Esophagus squamous epithelium (tissue), 5 donors: Measurements from ENCODE around the gene RBP3. TPM values are rescaled to one million over a fixed set of nuclear protein-coding genes. Genes with fewer than 3 reads are reported as not detected.
A peak's percentile ranks its signal among the peaks of the same experiment; 100 is the strongest.

Experiments
- DNase-seq: peaks from one replicate; lab custom pipeline; 2025; lab: John Stamatoyannopoulos, UW
- H3K27ac ChIP-seq, 4 donors: fragments of 200-600 bp; sonication (generic); one replicate each; pipeline ENCODE4 v1.5.1; 2016 to 2019; ENCODE audit warnings: mild to moderate bottlenecking in 1 of 4
- H3K27me3 ChIP-seq, 4 donors: fragments of 200-600 bp; sonication (generic); 1 replicate in 3 of 4; 2 replicates in 1 of 4; pipeline versions ENCODE4 v1.5.1 to v1.6.0; 2017 to 2021; ENCODE audit warnings: antibody characterized with exemption in 1 of 4
- H3K36me3 ChIP-seq, 3 donors: fragments of 200-600 bp; sonication (generic); one replicate each; pipeline ENCODE4 v1.5.1; 2016 to 2019
- H3K4me1 ChIP-seq, 3 donors: fragments of 200-600 bp; sonication (generic); one replicate each; pipeline ENCODE4 v1.5.1; 2017 to 2019
- H3K4me3 ChIP-seq, 4 donors: fragments of 200-600 bp; sonication (generic); 1 replicate in 3 of 4; 2 replicates in 1 of 4; pipeline ENCODE4 v1.5.1; 2016 to 2019; ENCODE audit warnings: mild to moderate bottlenecking in 2 of 4, moderate library complexity in 1 of 4
- H3K9me3 ChIP-seq, 3 donors: fragments of 200-600 bp; sonication (generic); one replicate each; pipeline ENCODE4 v1.5.1; 2016 to 2019
- POLR2A ChIP-seq, 4 donors: fragments of 450-650 bp; IDR thresholded peaks; one replicate each; pipeline ENCODE4 v1.6.1; 2017; ENCODE audit warnings: antibody characterized with exemption in 4 of 4, mild to moderate bottlenecking in 4 of 4, moderate library complexity in 3 of 4
- WGBS, 2 donors: methylation state at CpG; one replicate each; pipeline ENCODE4 v1.1.5; 2018; 5-methylcytosine and 5-hydroxymethylcytosine counted together
- intact Hi-C: fragments of 100-400 bp; cut with DNase I; formaldehyde crosslinking; loops from one replicate; pipeline ENCODE4 v1.15.0; 2022
- total RNA-seq, 4 donors: library from RNA; depleted of rRNA; stranded (reverse); fragments of >200 nt; gene quantifications; one replicate each; pipeline ENCODE4 v1.1.0, GENCODE V29; 2016
- TF ChIP-seq, protein P1 (sequence below), 6 experiments: fragments of 450-650 bp in 4 of 6; fragments of 200-600 bp in 2 of 6; sonication (generic) in 2 of 6; IDR thresholded peaks; one replicate each; pipeline ENCODE4 v1.5.1; 2016 to 2019; ENCODE audit warnings: antibody characterized with exemption in 6 of 6, mild to moderate bottlenecking in 4 of 6, moderate library complexity in 4 of 6
- donor health status: DM: yes; HTN: yes; CAD: no.

RBP3 gene
- total RNA-seq, 4 donors from 2014 or later, result not detected

DNA sequence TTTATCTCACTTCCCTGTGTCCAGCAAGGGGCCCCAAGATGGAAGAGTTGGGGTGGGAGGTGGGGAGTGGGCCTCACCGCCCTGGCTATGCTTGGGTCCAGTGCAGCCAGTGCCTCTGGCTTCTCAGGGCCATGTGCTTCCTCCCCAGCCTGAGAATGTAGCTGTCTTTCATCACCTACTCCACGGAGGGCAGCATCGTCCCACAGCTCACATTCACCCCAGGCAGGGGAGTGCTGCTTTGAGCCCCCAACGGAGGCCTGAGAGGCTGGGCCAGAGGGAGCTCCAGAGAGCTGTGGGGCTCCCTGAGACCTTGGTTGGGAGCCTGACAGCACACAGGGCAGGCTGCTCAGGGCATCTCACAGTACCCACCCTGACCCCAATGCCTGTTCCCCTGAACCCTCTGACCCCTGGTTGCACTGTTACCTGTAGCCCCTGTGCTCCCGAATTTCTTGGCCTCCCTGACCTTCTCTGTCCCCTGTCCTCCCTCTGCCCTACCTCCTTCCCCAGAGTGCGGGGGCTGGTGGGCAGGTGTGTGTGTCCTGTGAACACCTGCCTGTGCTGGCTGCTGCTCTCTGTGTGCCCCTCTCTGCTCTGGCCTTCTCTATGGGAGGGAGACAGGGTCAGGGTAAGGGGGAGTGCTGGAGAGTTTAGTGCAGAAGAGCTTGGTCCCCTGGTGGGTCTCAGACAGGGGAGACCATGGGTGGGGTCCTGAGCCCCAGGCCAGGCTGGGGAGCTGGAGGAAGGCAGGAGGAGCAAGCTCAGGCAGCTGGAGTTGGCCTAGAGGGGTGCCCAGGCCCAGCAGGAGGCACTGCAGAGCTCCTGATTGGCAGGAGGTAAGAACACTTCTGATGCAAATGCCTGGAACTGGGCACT, 55.5 kb downstream of the RBP3 start:
- H3K9me3 ChIP-seq, result no peaks in the 10 kb centered on the region
- H3K4me3 ChIP-seq, result no peak overlapping the region
- peak overlapping the region; percentile 16 to 76 (median 41) for H3K27ac ChIP-seq
- TF ChIP-seq, protein P1, sequence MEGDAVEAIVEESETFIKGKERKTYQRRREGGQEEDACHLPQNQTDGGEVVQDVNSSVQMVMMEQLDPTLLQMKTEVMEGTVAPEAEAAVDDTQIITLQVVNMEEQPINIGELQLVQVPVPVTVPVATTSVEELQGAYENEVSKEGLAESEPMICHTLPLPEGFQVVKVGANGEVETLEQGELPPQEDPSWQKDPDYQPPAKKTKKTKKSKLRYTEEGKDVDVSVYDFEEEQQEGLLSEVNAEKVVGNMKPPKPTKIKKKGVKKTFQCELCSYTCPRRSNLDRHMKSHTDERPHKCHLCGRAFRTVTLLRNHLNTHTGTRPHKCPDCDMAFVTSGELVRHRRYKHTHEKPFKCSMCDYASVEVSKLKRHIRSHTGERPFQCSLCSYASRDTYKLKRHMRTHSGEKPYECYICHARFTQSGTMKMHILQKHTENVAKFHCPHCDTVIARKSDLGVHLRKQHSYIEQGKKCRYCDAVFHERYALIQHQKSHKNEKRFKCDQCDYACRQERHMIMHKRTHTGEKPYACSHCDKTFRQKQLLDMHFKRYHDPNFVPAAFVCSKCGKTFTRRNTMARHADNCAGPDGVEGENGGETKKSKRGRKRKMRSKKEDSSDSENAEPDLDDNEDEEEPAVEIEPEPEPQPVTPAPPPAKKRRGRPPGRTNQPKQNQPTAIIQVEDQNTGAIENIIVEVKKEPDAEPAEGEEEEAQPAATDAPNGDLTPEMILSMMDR (IDR thresholded peaks at IDR 0.05), result peak in 1 of 6 experiments; percentile 22
- no peak for TF ChIP-seq POLR2A (IDR thresholded peaks at IDR 0.05)
- H3K36me3 ChIP-seq, result no peaks in the 10 kb centered on the region
- 74 to 91% methylated on average over 2 of the region's 6 CpGs for WGBS, 2 donors
- intact Hi-C loops, result no loop called here
- no peaks in the 10 kb centered on the region for H3K27me3 ChIP-seq
- H3K4me1 ChIP-seq, result peaks cover 29 to 53% (median 43%) of the 10 kb centered on the region in 3 donors
- no peak for DNase-seq

DNA sequence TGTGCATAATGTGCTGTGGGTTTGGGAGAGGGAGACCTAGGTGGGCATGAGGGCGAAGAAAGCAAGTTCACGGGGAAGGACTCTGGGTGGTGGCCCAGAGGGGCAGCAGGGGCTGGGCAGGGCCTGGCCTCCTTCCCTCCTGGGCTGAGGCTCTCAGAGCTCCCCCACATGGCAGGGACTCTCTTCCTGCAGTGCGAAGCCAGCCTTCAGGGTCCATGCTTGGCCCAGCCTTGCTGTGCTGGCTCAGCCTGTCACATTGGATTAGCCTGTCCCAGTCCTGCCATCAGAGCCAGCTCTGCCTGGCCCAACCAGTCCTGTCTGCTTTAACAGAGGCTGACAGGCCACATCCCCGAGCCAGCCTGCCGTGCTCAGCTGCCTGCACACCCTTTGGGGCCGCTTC, 56.3 kb downstream of the RBP3 start:
- H3K36me3 ChIP-seq, result no peaks in the 10 kb centered on the region
- no peak for DNase-seq
- H3K9me3 ChIP-seq, result no peaks in the 10 kb centered on the region
- 63 to 100% methylated on average over 1 to 4 of the region's 6 CpGs for WGBS, 2 donors
- H3K27me3 ChIP-seq, result no peaks in the 10 kb centered on the region
- TF ChIP-seq, protein P1 (IDR thresholded peaks at IDR 0.05), result no peak
- no peak for TF ChIP-seq POLR2A (IDR thresholded peaks at IDR 0.05)
- H3K27ac ChIP-seq, result peak overlapping the region; percentile 25 to 76 (median 46)
- H3K4me3 ChIP-seq, result no peak overlapping the region
- intact Hi-C loops, result no loop called here
- peaks cover 29 to 58% (median 43%) of the 10 kb centered on the region in 3 donors for H3K4me1 ChIP-seq

DNA sequence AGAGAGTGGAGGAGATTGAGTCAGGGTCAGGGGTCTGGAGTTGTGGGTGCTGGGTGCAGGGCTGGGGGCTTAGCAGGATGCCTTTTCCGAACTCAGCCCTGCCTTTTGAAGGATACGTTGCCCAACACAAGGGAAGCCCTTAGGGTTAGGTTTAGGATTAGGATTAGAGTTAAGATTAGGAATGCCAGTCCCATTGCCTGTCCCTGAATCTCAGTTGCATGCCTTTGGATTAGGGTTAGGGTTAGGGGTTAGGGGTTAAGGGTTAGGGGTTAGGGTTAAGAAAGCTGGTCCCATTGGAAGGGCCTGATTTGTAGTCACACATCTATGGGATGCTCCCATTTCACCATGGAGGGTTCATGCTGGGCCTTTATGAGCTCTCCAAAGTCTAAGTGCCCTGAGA, 56.8 kb downstream of the RBP3 start:
- WGBS, 2 donors, result 46 to 75% methylated on average over 1 to 2 of the region's 2 CpGs
- intact Hi-C loops, result no loop called here
- no peaks in the 10 kb centered on the region for H3K9me3 ChIP-seq
- peaks cover 30 to 63% (median 43%) of the 10 kb centered on the region in 3 donors for H3K4me1 ChIP-seq
- H3K4me3 ChIP-seq, result no peak overlapping the region
- TF ChIP-seq, protein P1 (IDR thresholded peaks at IDR 0.05), result no peak
- TF ChIP-seq POLR2A (IDR thresholded peaks at IDR 0.05), result no peak
- no peaks in the 10 kb centered on the region for H3K27me3 ChIP-seq
- no peak for DNase-seq
- no peaks in the 10 kb centered on the region for H3K36me3 ChIP-seq
- H3K27ac ChIP-seq, result peak overlapping the region; percentile 36 to 76 (median 53)

DNA sequence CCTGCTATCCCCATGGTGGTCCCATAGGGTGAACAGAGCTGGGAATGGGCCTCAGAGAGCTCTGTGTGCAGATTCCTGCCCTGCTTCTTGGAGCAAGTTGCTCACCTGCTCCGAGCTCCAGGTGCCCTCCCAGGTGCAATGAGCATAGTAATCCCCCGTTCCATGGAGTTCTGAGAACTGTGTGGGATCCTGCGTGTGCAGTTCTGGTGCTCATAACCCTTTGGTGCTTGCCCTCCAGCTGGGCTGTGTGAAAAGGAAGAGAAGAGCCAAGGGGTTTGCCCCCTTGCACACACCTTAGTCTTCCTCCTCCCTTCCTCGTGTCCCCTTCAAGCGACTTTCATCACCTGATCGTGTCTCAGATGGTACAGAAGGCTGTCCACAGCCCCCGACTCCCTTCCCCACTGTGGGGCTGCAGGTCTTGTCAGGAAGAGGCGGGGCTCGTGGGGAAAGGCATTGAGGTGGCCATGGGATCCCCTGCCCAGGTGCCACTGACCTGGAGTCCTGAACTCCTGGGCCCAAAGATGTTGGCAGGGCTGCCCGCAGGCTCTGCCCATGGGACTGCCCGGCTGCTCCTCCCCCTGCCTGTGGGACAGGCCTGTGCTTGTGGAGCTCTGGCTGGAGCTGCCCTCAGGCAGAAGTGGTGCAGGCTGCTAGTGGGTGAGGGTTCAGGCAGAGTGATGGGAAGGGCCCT, 57.8 kb downstream of the RBP3 start:
- Histone ChIP-seq H3K4me3 (no peak overlapping the region), H3K4me1 (peaks cover 33 to 70% (median 43%) of the 10 kb centered on the region in 3 donors), H3K27ac (peak overlapping the region; percentile 37 to 75 (median 66)), H3K27me3 (no peaks in the 10 kb centered on the region), H3K9me3 (no peaks in the 10 kb centered on the region), H3K36me3 (no peaks in the 10 kb centered on the region)
- intact Hi-C loops, result no loop called here
- 95% methylated on average over 6 of the region's 11 CpGs; no CpG with 5 or more reads in 1 of the 2 donors for WGBS, 2 donors
- no peak for DNase-seq
- TF ChIP-seq POLR2A (IDR thresholded peaks at IDR 0.05), result no peak
- TF ChIP-seq, protein P1 (IDR thresholded peaks at IDR 0.05), result no peak

DNA sequence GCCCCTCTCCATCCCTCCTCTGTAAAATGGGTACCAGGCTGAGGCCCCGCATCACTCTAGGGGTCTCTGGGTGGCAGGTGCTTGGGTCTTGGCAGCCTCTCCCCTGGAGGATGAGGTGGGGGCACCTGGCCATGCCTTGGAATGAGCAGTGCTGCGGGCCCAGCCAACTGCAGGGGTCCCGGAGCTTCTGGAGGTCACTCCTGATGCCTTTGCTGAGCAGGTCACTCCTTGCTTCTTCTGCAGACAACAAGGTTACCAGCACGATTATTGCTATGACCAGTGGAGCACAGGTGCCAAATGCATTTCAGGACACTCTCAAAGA, 58.3 kb downstream of the RBP3 start:
- DNase-seq, result no peak
- Histone ChIP-seq H3K4me3 (no peak overlapping the region), H3K36me3 (no peaks in the 10 kb centered on the region), H3K27ac (peak overlapping the region; percentile 37 to 75 (median 66)), H3K9me3 (no peaks in the 10 kb centered on the region), H3K27me3 (no peaks in the 10 kb centered on the region), H3K4me1 (peaks cover 33 to 70% (median 43%) of the 10 kb centered on the region in 3 donors)
- TF ChIP-seq POLR2A (IDR thresholded peaks at IDR 0.05), result no peak
- TF ChIP-seq, protein P1 (IDR thresholded peaks at IDR 0.05), result no peak
- intact Hi-C loops, result no loop called here
- WGBS, 2 donors, result 0 to 50% methylated on average over 1 of the region's 4 CpGs
